Right lung (tissue), 5 donors: ENCODE data around the gene HMOX1. TPM values are rescaled to one million over a fixed set of nuclear protein-coding genes. Genes with fewer than 3 reads are reported as not detected.

ENCODE experiments used
- DNase-seq, 2 donors: peaks; one replicate each; pipeline ENCODE4 v3.0.0-alpha.2; 2013
- polyA plus RNA-seq, 5 donors: library from polyadenylated mRNA; unstranded; fragments of 120-200 nt; gene quantifications; one replicate each; pipeline versions ENCODE4 v1.2.1 to v1.2.3, GENCODE V29; 2013; ENCODE audit warnings: inconsistent platforms in 1 of 5, low replicate concordance in 1 of 5; ENCODE audit not compliant: insufficient read length in 5 of 5, insufficient read depth in 1 of 5

The HMOX1 gene
- polyA plus RNA-seq, 5 donors, result 7.1 to 22.9 (median 10.5) TPM

DNA sequence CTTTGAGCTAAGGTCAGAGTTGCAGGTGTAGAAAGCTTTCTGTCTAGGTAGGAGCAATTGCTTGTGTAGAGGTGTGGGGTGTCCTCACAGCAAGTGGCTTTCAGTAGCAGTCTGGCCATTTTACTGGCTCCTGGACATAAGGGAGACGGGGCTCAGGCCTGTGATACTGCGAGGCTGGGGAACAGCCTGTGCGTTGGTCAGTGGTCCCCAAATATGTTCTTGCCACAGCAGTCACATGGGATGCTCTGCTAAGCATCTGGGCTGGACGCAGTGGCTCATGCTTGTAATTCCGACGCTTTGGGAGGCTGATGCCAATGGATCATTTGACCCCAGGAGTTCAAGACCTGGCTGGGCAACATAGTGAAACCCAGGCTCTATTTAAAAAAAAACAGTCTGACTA lies 21.0 kb downstream of the HMOX1 start:
- no peak for DNase-seq

DNA sequence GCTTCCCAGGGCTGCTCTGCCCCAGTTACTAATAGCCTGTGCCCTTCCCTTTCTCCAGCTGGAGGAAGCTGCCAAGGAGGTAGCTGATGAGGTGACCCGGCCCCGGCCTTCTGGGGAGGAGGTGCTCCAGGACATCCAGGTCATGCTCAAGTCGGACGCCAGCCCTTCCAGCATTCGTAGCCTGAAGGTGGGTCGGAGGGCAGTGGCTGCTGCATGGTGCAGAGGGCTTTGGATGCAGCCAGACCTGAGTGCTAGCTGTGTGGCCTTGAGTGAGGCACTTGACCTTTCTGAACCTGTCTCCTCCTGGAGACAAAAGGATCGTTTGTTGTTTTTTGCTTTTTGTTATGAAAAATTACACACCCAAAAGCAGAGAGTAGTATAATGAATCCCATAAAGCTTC lies 22.5 kb downstream of the HMOX1 start:
- DNase-seq, result no peak

DNA sequence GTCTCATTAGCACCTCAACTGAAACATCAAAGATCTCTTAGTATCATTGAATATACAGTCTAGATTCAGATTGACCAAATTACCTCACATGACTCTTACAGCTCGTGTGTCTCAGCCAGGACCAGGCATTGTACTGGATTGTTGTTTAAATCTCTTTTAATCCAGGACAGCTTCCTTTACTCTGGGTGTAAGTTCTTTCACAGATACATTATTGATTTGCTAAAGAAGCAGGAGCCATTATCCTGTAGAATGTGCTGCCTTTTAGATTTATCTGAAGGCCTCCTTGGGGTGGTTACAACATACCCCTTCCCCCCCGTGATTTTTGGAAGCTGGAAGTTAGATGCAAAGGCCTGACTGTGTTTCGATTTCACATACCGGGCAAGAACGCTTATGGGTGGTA lies 23.3 kb downstream of the HMOX1 start:
- no peak for DNase-seq

- no peak for DNase-seq
These were observed 25.5 kb downstream of the HMOX1 start for GRCh38 chr22:35406443-35406842.

- no peak for DNase-seq
These were observed 26.5 kb downstream of the HMOX1 start for GRCh38 chr22:35407362-35407761.

DNA sequence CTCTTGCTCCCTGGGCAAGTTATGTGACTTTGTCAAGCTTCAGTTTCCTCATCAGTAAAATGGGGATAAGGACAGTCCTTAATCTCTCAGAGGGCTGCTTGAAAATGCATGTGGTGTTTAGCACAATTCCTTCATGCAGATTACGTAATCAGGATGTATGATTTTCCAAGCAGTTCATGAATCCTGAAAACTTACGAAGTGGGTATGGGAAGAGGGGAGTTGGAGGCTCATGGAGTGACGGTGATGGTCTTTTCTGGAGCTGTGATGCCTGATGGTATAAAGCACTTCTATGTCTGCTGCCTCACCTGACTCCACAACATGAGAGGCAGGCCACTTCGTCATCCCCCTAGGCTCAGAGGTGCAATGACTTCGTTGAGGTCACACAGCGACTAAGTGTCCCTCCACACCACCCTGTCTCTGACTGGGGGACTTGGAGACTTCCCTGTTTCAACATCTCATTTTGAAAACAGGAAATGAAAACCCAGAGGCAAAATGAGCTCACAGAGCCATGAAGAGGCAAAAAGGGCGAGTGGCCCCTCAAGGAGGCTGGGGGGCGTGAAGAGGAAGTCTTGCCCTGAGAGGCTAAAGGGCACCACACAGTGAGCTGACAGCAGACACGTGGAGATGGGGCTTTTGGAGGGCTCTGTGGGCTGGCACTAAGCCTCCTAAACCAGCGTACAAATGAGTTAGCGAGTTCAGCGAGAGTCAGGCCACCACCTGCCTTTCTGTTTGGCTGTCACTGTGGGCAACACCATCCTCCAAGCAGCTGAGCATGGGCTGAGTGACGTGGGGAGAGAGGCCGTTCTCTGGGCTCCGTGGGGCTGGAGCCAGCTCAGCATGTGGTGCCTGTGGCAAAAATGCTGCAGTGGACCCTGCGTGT lies 29.1 kb downstream of the HMOX1 start:
- no peak for DNase-seq

DNA sequence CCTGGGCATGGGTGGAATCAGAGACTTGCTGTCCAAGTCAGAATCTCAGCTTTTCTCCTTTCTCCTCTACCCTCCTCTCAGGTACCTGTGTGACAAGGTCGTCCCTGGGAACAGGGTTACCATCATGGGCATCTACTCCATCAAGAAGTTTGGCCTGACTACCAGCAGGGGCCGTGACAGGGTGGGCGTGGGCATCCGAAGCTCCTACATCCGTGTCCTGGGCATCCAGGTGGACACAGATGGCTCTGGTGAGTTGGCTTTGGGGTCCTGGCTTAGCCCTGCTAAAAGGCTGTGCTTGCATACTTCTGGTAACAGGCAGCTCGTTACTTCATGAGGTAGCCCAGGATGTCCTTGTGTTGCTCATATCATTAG lies 29.8 kb downstream of the HMOX1 start:
- no peak for DNase-seq

DNA sequence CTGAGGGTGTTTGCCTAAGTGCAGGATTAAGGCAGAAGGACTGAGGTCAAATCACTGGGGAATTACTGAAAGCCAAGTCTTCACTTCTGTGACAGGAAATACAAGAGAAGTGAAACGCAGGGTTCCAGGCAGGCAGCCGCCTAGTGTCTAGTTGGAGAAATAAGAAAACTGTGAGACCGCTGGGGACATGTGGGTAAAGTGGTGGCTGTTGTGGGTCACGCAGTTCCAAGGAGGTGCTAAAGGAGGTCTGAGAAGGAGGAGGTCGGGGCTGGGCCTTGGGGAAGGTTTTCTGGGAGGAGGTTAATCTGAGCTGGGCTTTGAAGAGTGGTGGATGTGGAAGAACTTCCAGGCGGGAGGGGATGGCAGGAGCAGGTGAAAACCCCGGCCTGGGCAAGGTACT lies 30.2 kb downstream of the HMOX1 start:
- DNase-seq, result no peak

DNA sequence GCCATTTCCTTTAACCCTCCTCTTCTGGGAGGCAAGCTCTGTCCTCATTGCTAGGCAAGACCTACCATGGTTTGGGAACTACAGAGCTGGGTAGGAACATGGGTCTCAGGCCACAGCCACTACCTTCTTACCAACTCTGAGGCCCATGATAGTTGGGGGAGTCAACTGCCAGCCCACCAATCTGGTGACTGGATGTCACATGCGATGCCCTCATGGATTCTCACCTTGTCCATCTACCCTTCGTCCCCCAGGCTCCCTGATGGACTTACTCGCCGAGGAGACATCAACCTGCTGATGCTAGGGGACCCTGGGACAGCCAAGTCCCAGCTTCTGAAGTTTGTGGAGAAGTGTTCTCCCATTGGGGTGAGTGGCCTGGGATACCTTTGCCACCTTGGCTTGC lies 32.7 kb downstream of the HMOX1 start:
- DNase-seq, result no peak

GRCh38 chr22:35417606-35418005 lies 36.7 kb downstream of the HMOX1 start:
- no peak for DNase-seq

DNA sequence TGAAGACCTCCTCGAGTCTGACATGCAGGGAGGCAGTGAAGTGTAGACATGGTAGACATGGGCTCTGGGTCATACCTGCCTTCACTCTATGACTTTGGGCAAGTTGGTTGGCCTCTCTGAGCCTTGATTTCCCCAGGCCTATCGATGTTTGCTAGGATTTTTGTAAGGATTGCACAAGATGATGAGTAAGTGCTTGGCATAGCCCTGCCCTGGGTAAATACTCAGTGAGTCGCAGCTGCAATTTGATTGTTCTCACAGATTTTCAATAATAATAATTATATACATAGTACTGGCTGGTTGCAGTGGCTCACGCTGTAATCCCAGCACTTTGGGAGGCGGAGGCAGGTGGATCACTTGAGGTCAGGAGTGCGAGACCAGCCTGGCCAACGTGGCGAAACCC lies 37.2 kb downstream of the HMOX1 start:
- no peak for DNase-seq

- DNase-seq, result no peak
These were observed 37.8 kb downstream of the HMOX1 start for GRCh38 chr22:35418731-35419130.

GRCh38 chr22:35419756-35420155 lies 38.9 kb downstream of the HMOX1 start:
- DNase-seq, result no peak

GRCh38 chr22:35421121-35421520 lies 40.2 kb downstream of the HMOX1 start:
- DNase-seq, result no peak

- no peak for DNase-seq
These were observed 41.2 kb downstream of the HMOX1 start for GRCh38 chr22:35422145-35422544.

DNA sequence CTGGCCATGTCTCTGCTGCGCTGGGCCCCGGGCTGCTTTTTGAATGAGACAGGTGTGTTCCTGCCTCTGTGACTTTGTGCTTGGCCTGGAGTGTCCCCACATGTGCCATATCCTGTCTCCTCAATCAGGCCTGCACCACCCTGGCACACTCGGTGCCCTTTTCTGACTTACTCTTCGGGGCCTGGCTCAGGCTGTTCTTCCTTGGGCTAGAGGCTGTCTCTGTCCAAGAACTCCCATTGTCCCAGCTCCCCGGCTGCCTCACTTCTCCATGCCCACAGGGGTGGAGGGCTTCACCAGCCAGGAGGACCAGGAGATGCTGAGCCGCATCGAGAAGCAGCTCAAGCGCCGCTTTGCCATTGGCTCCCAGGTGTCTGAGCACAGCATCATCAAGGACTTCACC lies 42.0 kb downstream of the HMOX1 start:
- no peak for DNase-seq

- no peak for DNase-seq
These were observed 43.2 kb downstream of the HMOX1 start for GRCh38 chr22:35424081-35424480.

DNA sequence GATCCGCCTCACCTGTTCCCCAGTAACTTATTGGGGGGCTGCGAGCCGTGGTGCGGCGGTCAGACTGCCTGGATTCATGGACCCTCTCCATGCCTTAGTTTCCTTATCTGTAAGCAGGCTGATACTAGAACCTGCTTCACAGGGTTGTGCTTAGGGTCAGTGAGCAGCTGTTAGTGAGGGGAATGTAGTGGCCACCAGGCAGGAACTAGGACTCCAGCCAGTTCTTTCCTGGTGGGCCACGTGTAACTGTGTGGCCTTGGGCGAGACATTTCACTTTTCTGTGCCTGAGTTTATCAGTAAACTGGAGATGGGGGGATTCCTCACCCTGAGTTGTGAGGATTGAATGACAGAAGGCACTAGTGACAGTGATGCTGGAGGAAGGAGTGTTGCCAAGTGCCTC lies 43.9 kb downstream of the HMOX1 start:
- DNase-seq, result no peak

GRCh38 chr22:35425546-35425945 lies 44.6 kb downstream of the HMOX1 start:
- DNase-seq, result no peak

GRCh38 chr22:35425971-35426800 lies 45.3 kb downstream of the HMOX1 start:
- DNase-seq, result no peak

- no peak for DNase-seq
These were observed 45.9 kb downstream of the HMOX1 start for GRCh38 chr22:35426801-35427140.

GRCh38 chr22:35430897-35431322 lies 50.0 kb downstream of the HMOX1 start:
- DNase-seq, result peak; percentile 80 to 85
